ENCODE data around the gene ZNF423.

ZNF423 gene

GRCh38 chr16:49548325-49548970 lies 307.5 kb downstream of the ZNF423 start:
- no peak overlapping the region for H3K4me3 ChIP-seq (ENCODE audit: low read length)
- DNase-seq (ENCODE audit: low read depth) = no peak
- TF ChIP-seq CTCF (conservative IDR thresholded peaks at IDR 0.05; ENCODE audit: low read length) = no peak

- no peak for DNase-seq (ENCODE audit: low read depth)
- H3K4me3 ChIP-seq (ENCODE audit: low read length) = no peak overlapping the region
- no peak for TF ChIP-seq CTCF (conservative IDR thresholded peaks at IDR 0.05; ENCODE audit: low read length)
Observed at GRCh38 chr16:49547448-49547847, 308.5 kb downstream of the ZNF423 start.

- H3K4me3 ChIP-seq (ENCODE audit: low read length) = no peak overlapping the region
- no peak for DNase-seq (ENCODE audit: low read depth)
- no peak for TF ChIP-seq CTCF (conservative IDR thresholded peaks at IDR 0.05; ENCODE audit: low read length)
Observed at GRCh38 chr16:49546735-49547134, 309.2 kb downstream of the ZNF423 start.

- TF ChIP-seq CTCF (conservative IDR thresholded peaks at IDR 0.05; ENCODE audit: low read length) = no peak
- no peak for DNase-seq (ENCODE audit: low read depth)
- H3K4me3 ChIP-seq (ENCODE audit: low read length) = no peak overlapping the region
Observed at GRCh38 chr16:49545741-49546448, 310.0 kb downstream of the ZNF423 start.

- TF ChIP-seq CTCF (conservative IDR thresholded peaks at IDR 0.05; ENCODE audit: low read length) = no peak
- no peak overlapping the region for H3K4me3 ChIP-seq (ENCODE audit: low read length)
- DNase-seq (ENCODE audit: low read depth) = no peak
Observed at GRCh38 chr16:49545243-49545642, 310.7 kb downstream of the ZNF423 start.

GRCh38 chr16:49544828-49545227 lies 311.1 kb downstream of the ZNF423 start:
- TF ChIP-seq CTCF (conservative IDR thresholded peaks at IDR 0.05; ENCODE audit: low read length) = no peak
- no peak overlapping the region for H3K4me3 ChIP-seq (ENCODE audit: low read length)
- DNase-seq (ENCODE audit: low read depth) = no peak

GRCh38 chr16:49543631-49543946 lies 312.3 kb downstream of the ZNF423 start:
- DNase-seq (ENCODE audit: low read depth) = no peak
- TF ChIP-seq CTCF (conservative IDR thresholded peaks at IDR 0.05; ENCODE audit: low read length) = no peak
- no peak overlapping the region for H3K4me3 ChIP-seq (ENCODE audit: low read length)
